ENCODE measurements around the gene MID1.

Gene MID1

GRCh38 chrX:10398215-10398614, 222.2 kb downstream of the MID1 start:
- DNase-seq (ENCODE audit: insufficient read length, low spot score) (no peak), FAIRE-seq (no peak)
- TF ChIP-seq, protein P1, sequence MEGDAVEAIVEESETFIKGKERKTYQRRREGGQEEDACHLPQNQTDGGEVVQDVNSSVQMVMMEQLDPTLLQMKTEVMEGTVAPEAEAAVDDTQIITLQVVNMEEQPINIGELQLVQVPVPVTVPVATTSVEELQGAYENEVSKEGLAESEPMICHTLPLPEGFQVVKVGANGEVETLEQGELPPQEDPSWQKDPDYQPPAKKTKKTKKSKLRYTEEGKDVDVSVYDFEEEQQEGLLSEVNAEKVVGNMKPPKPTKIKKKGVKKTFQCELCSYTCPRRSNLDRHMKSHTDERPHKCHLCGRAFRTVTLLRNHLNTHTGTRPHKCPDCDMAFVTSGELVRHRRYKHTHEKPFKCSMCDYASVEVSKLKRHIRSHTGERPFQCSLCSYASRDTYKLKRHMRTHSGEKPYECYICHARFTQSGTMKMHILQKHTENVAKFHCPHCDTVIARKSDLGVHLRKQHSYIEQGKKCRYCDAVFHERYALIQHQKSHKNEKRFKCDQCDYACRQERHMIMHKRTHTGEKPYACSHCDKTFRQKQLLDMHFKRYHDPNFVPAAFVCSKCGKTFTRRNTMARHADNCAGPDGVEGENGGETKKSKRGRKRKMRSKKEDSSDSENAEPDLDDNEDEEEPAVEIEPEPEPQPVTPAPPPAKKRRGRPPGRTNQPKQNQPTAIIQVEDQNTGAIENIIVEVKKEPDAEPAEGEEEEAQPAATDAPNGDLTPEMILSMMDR (IDR thresholded peaks at IDR 0.05; ENCODE audit: insufficient read depth, missing control alignments): no peak

DNA sequence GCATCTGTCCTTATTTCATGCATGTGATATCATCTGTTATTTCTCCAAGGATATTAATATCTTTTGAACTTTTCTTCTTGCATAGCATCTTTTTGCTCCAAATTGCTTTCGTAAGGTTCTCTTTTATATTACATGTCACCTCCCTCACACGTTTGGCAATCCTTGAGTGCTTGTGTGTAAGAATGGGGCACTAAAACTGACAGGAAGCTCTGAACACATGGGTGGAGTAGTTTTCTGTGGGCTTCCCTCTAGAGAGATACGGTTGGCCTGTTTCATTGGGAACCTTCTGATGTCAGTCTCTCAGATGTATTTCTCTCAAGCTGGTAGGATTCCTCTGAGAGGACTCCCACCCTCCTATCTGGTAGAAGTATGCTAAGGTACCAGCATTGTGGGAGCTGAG, 223.0 kb downstream of the MID1 start:
- TF ChIP-seq, protein P1 (IDR thresholded peaks at IDR 0.05; ENCODE audit: insufficient read depth, missing control alignments): no peak
- FAIRE-seq (no peak), DNase-seq (ENCODE audit: insufficient read length, low spot score) (no peak)

DNA sequence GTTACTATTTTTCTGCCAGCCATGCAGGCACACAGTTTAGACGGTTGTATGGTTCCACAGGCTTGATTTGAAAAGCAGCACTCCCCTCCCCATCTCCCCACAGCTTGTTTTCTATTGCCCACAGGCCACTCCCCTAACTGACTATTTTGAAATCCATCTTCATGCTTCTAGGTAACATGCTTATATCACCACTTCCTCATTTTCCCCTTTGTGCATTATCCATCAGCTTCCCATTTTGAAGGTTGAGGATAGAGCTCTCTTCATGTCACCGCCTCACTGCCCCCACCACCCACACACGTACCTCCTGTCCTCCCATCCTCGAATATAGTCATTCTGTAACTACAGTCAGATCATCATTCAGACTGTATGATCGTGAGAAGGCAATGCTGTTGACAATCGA, 224.7 kb downstream of the MID1 start:
- FAIRE-seq: no peak
- TF ChIP-seq, protein P1 (IDR thresholded peaks at IDR 0.05; ENCODE audit: insufficient read depth, missing control alignments): no peak
- DNase-seq (ENCODE audit: insufficient read length, low spot score): no peak
